ENCODE measurements around the gene PARD3.

PARD3 gene

DNA sequence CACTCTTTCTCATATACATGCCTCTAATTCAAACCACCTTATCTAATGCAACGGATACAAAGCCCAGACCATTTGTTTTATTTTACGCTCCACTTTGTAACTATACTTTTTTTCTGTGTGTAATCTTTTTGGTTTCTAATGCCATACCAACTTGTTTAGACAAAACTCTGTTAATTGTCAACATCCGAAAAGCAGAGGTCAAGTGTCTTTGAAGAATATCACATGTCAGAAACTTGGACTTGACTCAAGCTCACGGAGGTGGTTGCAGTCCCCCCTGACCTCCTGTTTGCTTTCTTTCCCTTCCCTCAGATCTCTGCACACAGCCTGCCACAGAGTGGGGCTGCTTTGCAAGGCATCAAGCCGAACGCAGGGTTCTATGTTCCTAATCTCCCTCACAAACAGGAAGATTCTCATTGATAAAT lies 698.9 kb downstream of the PARD3 start:
- no peaks in the 10 kb centered on the region for H3K9me3 ChIP-seq (ENCODE audit: severe bottlenecking)
- H3K4me3 ChIP-seq (ENCODE audit: severe bottlenecking): no peak overlapping the region
- H3K27me3 ChIP-seq (ENCODE audit: insufficient read depth, poor library complexity, severe bottlenecking): no peaks in the 10 kb centered on the region
- H3K36me3 ChIP-seq (ENCODE audit: low read depth): no peaks in the 10 kb centered on the region
- no peak for TF ChIP-seq CTCF (IDR thresholded peaks at IDR 0.05; ENCODE audit: poor library complexity, severe bottlenecking)
- no peak overlapping the region for H3K27ac ChIP-seq (ENCODE audit: poor library complexity, severe bottlenecking)
- DNase-seq (ENCODE audit: low spot score) (no peak), ATAC-seq (ENCODE audit: low read depth) (no peak)
- no peaks in the 10 kb centered on the region for H3K4me1 ChIP-seq (ENCODE audit: insufficient read depth, poor library complexity, severe bottlenecking)

DNA sequence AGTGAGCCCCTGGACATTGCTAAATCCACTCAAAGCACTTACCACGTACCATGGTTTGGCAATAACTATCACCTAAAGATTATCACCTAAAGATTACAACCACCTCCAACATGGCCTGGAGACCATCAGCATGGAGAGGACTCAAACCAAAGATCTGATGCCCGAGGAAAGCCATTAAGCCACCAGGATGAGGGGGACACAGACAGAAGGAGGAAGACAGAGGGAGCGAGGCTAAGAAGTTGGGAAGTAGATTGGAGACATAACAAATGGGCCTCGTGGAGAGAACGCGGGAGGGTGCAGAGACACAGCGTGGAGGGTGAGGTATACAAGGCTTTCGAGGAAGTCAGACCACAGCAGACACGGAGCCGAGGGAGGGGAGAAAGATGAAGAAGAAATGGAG lies 700.2 kb downstream of the PARD3 start:
- Histone ChIP-seq H3K27ac (ENCODE audit: poor library complexity, severe bottlenecking) (no peak overlapping the region), H3K36me3 (ENCODE audit: low read depth) (no peaks in the 10 kb centered on the region), H3K27me3 (ENCODE audit: insufficient read depth, poor library complexity, severe bottlenecking) (no peaks in the 10 kb centered on the region), H3K9me3 (ENCODE audit: severe bottlenecking) (no peaks in the 10 kb centered on the region), H3K4me1 (ENCODE audit: insufficient read depth, poor library complexity, severe bottlenecking) (no peaks in the 10 kb centered on the region), H3K4me3 (ENCODE audit: severe bottlenecking) (no peak overlapping the region)
- DNase-seq (ENCODE audit: low spot score) (no peak), ATAC-seq (ENCODE audit: low read depth) (no peak)
- TF ChIP-seq CTCF (IDR thresholded peaks at IDR 0.05; ENCODE audit: poor library complexity, severe bottlenecking): no peak

DNA sequence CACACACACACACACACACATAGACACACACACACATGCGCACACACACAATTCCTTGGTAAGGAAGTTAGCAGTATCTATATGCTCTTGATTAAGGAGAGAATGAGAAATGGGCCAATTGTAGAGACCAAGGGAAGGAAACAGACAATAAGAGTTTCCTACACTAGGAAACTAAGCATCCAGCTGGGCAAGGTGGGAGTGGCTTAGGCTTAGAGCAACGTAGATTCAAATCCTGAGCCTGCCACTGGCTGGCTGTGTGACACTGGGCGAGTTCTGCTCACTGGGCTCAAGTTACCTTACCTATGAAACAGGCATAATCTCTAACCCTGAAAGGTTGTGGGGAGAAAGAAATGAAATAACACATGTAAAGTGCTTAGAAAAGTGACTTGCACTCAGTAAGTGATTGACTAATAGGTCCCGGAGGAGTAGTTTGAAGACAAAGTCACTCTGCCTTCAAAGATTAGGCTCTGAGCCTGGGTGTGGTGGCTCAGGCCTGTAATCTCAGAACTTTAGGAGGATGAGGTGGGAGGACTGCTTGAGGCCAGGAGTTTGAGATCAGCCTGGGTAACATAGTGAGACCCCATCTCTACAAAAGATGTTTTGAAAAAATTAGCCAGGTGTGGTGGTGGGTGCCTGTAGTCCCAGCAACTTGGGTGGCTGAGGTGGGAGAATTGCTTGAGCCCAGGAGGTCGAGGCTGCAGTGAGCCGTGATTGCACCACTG lies 701.4 kb downstream of the PARD3 start:
- Histone ChIP-seq H3K4me1 (ENCODE audit: insufficient read depth, poor library complexity, severe bottlenecking) (no peaks in the 10 kb centered on the region), H3K27me3 (ENCODE audit: insufficient read depth, poor library complexity, severe bottlenecking) (no peaks in the 10 kb centered on the region), H3K27ac (ENCODE audit: poor library complexity, severe bottlenecking) (no peak overlapping the region), H3K9me3 (ENCODE audit: severe bottlenecking) (no peaks in the 10 kb centered on the region), H3K36me3 (ENCODE audit: low read depth) (no peaks in the 10 kb centered on the region), H3K4me3 (ENCODE audit: severe bottlenecking) (no peak overlapping the region)
- no peak for TF ChIP-seq CTCF (IDR thresholded peaks at IDR 0.05; ENCODE audit: poor library complexity, severe bottlenecking)
- ATAC-seq (ENCODE audit: low read depth) (no peak), DNase-seq (ENCODE audit: low spot score) (no peak)

DNA sequence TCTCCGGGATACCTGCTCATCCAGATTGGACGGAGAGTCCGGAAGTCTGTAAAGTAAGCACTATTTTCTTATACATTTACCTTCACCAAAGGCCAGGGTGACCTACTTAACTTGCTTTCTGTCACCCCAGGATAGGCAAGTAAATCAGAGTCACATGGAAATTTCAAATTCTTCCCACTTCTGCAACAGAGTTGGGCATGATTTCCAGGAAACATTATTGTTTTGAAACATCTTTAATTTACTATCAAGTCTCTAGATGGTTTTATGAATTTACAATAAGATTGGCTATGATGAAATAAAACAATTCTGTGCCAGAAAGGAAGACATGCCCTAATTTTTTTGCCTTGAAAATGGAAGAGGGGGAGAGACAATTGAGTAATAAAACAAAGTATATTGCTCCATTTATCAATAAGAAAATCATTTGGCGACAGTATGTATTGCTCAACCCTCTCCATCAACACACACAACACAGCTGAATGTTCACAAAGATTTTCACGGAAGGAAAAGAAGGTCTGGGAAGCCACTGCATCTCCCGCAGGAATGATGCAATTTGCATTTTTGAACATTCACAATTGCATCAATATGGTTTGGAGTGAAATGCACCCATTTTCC lies 702.8 kb downstream of the PARD3 start:
- H3K4me1 ChIP-seq (ENCODE audit: insufficient read depth, poor library complexity, severe bottlenecking): no peaks in the 10 kb centered on the region
- DNase-seq (ENCODE audit: low spot score) (no peak), ATAC-seq (ENCODE audit: low read depth) (no peak)
- no peaks in the 10 kb centered on the region for H3K36me3 ChIP-seq (ENCODE audit: low read depth)
- no peaks in the 10 kb centered on the region for H3K27me3 ChIP-seq (ENCODE audit: insufficient read depth, poor library complexity, severe bottlenecking)
- H3K4me3 ChIP-seq (ENCODE audit: severe bottlenecking): no peak overlapping the region
- no peaks in the 10 kb centered on the region for H3K9me3 ChIP-seq (ENCODE audit: severe bottlenecking)
- no peak overlapping the region for H3K27ac ChIP-seq (ENCODE audit: poor library complexity, severe bottlenecking)
- no peak for TF ChIP-seq CTCF (IDR thresholded peaks at IDR 0.05; ENCODE audit: poor library complexity, severe bottlenecking)

- no peak for ATAC-seq (ENCODE audit: low read depth)
- no peaks in the 10 kb centered on the region for H3K27me3 ChIP-seq (ENCODE audit: insufficient read depth, poor library complexity, severe bottlenecking)
- H3K4me1 ChIP-seq (ENCODE audit: insufficient read depth, poor library complexity, severe bottlenecking): no peaks in the 10 kb centered on the region
- no peak for DNase-seq (ENCODE audit: low spot score)
- no peak overlapping the region for H3K4me3 ChIP-seq (ENCODE audit: severe bottlenecking)
- H3K36me3 ChIP-seq (ENCODE audit: low read depth): no peaks in the 10 kb centered on the region
- no peak overlapping the region for H3K27ac ChIP-seq (ENCODE audit: poor library complexity, severe bottlenecking)
- H3K9me3 ChIP-seq (ENCODE audit: severe bottlenecking): no peaks in the 10 kb centered on the region
- TF ChIP-seq CTCF (IDR thresholded peaks at IDR 0.05; ENCODE audit: poor library complexity, severe bottlenecking): no peak
These were observed 703.9 kb downstream of the PARD3 start for GRCh38 chr10:34111179-34111578.
